Ovary (tissue), 3 donors: ENCODE data around the gene ITGA3.

Experiments
- CTCF ChIP-seq, 3 donors: fragments of 450-650 bp in 2 of 3; fragments of 200-600 bp in 1 of 3; IDR thresholded peaks; one replicate each; pipeline versions ENCODE4 v1.5.1 to v1.8.0; 2016 to 2022; ENCODE audit warnings: antibody characterized with exemption in 3 of 3, mild to moderate bottlenecking in 1 of 3
- EP300 ChIP-seq: sonication (generic); formaldehyde crosslinking; IDR thresholded peaks from one replicate; pipeline ENCODE4 v1.6.1; 2017; ENCODE audit warnings: antibody characterized with exemption
- POLR2A ChIP-seq: fragments of 450-650 bp; IDR thresholded peaks from one replicate; pipeline ENCODE4 v1.6.1; 2017; ENCODE audit warnings: antibody characterized with exemption, mild to moderate bottlenecking, moderate library complexity
- donor health status: DM: no; HTN: no; CAD: no.

GRCh38 chr17:50133028-50133768 lies 77.3 kb downstream of the ITGA3 start:
- TF ChIP-seq CTCF (IDR thresholded peaks at IDR 0.05) (no peak), EP300 (no peak), POLR2A (no peak)
